MM.1S (cell line): Measurements from ENCODE around the gene BCL11A.

Source experiments
- DNase-seq: peaks from one replicate; pipeline ENCODE4 v3.0.0-alpha.2; 2015
- H2AFZ ChIP-seq: fragments of 300-600 bp; sonication (generic); 2 replicates; pipeline ENCODE4 v1.6.0; 2016; ENCODE audit warnings: antibody characterized with exemption, low read length
- H3F3A ChIP-seq: fragments of 300-600 bp; sonication (generic); 2 replicates; pipeline ENCODE4 v1.6.1; 2016; ENCODE audit warnings: mild to moderate bottlenecking, antibody characterized with exemption, low read length, moderate library complexity, mixed read lengths; ENCODE audit not compliant: insufficient read depth
- H3K27ac ChIP-seq: fragments of 300-600 bp; sonication (generic); 2 replicates; pipeline ENCODE4 v1.5.1; 2016; ENCODE audit warnings: mild to moderate bottlenecking, low read length
- H3K27me3 ChIP-seq: fragments of 300-600 bp; sonication (generic); replicated peaks from 2 replicates; pipeline ENCODE4 v1.6.0; 2016; ENCODE audit warnings: low read length; ENCODE audit not compliant: insufficient read depth
- H3K36me3 ChIP-seq: fragments of 300-600 bp; sonication (generic); replicated peaks from 2 replicates; pipeline ENCODE4 v1.6.1; 2016; ENCODE audit warnings: mild to moderate bottlenecking, low read length, mixed read lengths; ENCODE audit not compliant: insufficient read depth
- H3K4me1 ChIP-seq: fragments of 300-600 bp; sonication (generic); 2 replicates; pipeline ENCODE4 v1.6.1; 2016; ENCODE audit warnings: low read length, mixed read lengths
- H3K4me2 ChIP-seq: fragments of 300-600 bp; sonication (generic); 2 replicates; pipeline ENCODE4 v1.6.0; 2016; ENCODE audit warnings: low read depth, low read length
- H3K4me3 ChIP-seq: fragments of 300-600 bp; sonication (generic); 2 replicates; pipeline ENCODE4 v1.5.1; 2016; ENCODE audit warnings: low read length, mixed read lengths
- H3K79me2 ChIP-seq: fragments of 300-600 bp; sonication (generic); 2 replicates; pipeline ENCODE4 v1.6.1; 2016; ENCODE audit warnings: mixed run types, low read length, mixed read lengths
- H3K9ac ChIP-seq: fragments of 300-600 bp; sonication (generic); 2 replicates; pipeline ENCODE4 v1.6.1; 2016; ENCODE audit warnings: low read length, mixed read lengths
- H3K9me2 ChIP-seq: fragments of 300-600 bp; sonication (generic); replicated peaks from 2 replicates; pipeline ENCODE4 v1.6.1; 2016; ENCODE audit warnings: mild to moderate bottlenecking, low read length, mixed read lengths; ENCODE audit not compliant: insufficient read depth
- H3K9me3 ChIP-seq: fragments of 300-600 bp; sonication (generic); replicated peaks from 2 replicates; pipeline ENCODE4 v1.6.1; 2016; ENCODE audit warnings: mild to moderate bottlenecking, low read length, mixed read lengths; ENCODE audit not compliant: insufficient read depth
- H4K20me1 ChIP-seq: fragments of 300-600 bp; sonication (generic); 2 replicates; pipeline ENCODE4 v1.6.1; 2016; ENCODE audit warnings: mild to moderate bottlenecking, low read length, moderate library complexity, mixed read lengths; ENCODE audit not compliant: insufficient read depth
- EZH2 ChIP-seq: fragments of 300-600 bp; sonication (generic); optimal IDR thresholded peaks from 2 replicates; pipeline ENCODE3; 2017; ENCODE audit warnings: low read depth, mild to moderate bottlenecking, antibody characterized with exemption, low read length, mixed read lengths
- EZH2phosphoT487 ChIP-seq: fragments of 300-600 bp; sonication (generic); IDR thresholded peaks from 2 replicates; pipeline ENCODE4 v1.6.1; 2018; ENCODE audit warnings: antibody characterized with exemption, low read length
- TF ChIP-seq, protein P1 (sequence below): fragments of 300-600 bp; sonication (generic); IDR thresholded peaks from 2 replicates; pipeline ENCODE4 v1.5.1; 2016; ENCODE audit warnings: antibody characterized with exemption, low read length, mixed read lengths

Gene BCL11A

DNA sequence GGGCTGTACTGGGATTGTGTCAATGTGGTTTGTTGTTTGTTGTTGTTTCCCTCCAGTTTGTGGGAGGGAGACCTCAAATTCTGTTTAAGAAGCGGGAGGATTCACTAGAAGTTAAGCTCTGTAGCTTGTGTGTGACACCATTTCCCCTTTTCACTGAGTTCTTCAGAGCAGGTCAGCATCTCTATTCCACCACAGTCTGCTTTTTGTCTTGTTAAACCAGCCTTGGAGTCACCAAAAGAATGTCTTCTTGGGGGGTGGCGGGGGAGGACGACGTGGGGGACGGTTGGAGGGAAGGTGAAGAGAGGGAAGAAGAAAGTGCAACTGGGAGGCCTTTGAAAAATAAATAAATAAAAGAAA, 2.3 kb upstream of the BCL11A start:
- Histone ChIP-seq H4K20me1 (no peaks in the 10 kb centered on the region), H3K36me3 (no peaks in the 10 kb centered on the region), H3K4me1 (peaks cover 5% of the 10 kb centered on the region; the same call in 1 of the 2 replicates), H3K9me3 (no peaks in the 10 kb centered on the region), H3K4me3 (peak overlapping the region; percentile 91), H3K27ac (peak overlapping the region; percentile 65), H3K9ac (peak overlapping the region; percentile 66), H3F3A (peaks cover 38% of the 10 kb centered on the region), H3K9me2 (no peaks in the 10 kb centered on the region), H3K4me2 (peak overlapping the region; percentile 95), H3K79me2 (no peaks in the 10 kb centered on the region), H3K27me3 (peaks cover 12% of the 10 kb centered on the region; the same call in 1 of the 2 replicates), H2AFZ (peak overlapping the region; percentile 89)
- no peak for DNase-seq
- no peak for TF ChIP-seq EZH2
- TF ChIP-seq, protein P1, sequence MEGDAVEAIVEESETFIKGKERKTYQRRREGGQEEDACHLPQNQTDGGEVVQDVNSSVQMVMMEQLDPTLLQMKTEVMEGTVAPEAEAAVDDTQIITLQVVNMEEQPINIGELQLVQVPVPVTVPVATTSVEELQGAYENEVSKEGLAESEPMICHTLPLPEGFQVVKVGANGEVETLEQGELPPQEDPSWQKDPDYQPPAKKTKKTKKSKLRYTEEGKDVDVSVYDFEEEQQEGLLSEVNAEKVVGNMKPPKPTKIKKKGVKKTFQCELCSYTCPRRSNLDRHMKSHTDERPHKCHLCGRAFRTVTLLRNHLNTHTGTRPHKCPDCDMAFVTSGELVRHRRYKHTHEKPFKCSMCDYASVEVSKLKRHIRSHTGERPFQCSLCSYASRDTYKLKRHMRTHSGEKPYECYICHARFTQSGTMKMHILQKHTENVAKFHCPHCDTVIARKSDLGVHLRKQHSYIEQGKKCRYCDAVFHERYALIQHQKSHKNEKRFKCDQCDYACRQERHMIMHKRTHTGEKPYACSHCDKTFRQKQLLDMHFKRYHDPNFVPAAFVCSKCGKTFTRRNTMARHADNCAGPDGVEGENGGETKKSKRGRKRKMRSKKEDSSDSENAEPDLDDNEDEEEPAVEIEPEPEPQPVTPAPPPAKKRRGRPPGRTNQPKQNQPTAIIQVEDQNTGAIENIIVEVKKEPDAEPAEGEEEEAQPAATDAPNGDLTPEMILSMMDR = no peak
- no peak for TF ChIP-seq EZH2phosphoT487

DNA sequence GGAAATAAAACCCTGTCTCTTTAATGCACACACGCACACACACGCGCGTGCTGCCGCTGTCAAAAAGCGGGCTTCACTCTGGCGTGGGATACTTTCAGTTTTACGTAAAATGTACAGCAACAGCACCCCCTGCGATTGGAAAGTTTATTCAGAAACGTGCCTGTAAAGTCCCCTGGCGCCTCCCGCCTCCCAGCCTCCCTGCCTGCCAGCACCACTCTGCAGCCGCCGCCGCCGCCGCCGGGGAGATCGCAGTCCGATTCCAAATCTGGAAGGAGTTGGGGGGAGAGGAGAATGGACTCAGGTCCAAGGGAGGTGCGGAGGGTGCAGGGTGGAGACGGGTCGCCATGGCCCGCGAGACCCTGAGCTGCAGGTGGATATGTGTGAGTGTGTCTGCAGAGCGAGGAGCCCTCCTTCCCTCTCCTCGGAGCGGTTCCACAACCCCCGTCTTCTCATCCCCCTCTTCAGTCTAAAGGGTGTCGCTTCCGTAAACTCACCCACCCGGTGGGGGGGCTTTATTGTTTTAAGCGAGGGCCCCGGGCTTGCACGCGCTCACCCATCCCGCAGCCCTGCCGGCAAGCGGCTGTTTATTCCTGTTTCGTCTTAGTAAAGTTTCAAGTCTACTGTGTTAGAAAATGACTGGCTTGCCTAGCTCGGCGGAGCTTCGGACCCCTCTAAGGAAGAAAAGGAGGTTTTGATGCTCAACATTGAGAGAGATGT, 1.8 kb upstream of the BCL11A start:
- H3K27ac ChIP-seq = peak overlapping the region; percentile 65
- H3K27me3 ChIP-seq = peaks cover 12% of the 10 kb centered on the region; the same call in 1 of the 2 replicates
- peaks cover 5% of the 10 kb centered on the region; the same call in 1 of the 2 replicates for H3K4me1 ChIP-seq

DNA sequence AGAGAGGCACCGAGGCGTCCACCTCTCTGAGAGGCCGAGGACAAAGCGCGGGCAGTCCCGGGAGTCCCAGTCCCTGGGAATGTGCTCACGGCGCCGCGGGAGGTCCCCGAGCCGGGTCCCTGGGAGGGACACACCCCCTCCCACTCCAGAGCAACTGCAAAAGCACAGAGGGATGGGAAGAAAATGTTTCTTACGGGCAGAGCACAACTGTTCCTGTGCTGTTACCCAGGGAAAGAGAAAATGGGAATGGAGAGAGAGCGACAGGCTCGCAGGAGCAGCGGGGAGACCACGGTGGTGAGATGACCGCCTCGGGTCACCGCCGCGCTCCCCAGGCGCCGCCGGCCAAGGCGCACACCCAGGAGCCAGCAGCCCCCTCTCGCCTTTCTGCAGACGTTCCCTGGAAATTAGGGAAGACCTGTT, 1.2 kb upstream of the BCL11A start:
- peak overlapping the region; percentile 91 for H3K4me3 ChIP-seq
- H3K36me3 ChIP-seq = no peaks in the 10 kb centered on the region
- peaks cover 6% of the 10 kb centered on the region; the same call in 1 of the 2 replicates for H3K27me3 ChIP-seq
- no peak for DNase-seq
- peak overlapping the region; percentile 95 for H3K4me2 ChIP-seq
- peaks cover 38% of the 10 kb centered on the region for H3F3A ChIP-seq
- H4K20me1 ChIP-seq = no peaks in the 10 kb centered on the region
- no peaks in the 10 kb centered on the region for H3K79me2 ChIP-seq
- peak overlapping the region; percentile 66 for H3K9ac ChIP-seq
- H3K9me3 ChIP-seq = no peaks in the 10 kb centered on the region
- H3K9me2 ChIP-seq = no peaks in the 10 kb centered on the region
- H3K27ac ChIP-seq = peak overlapping the region; percentile 65; the same call in 1 of the 2 replicates
- peaks cover 5% of the 10 kb centered on the region; the same call in 1 of the 2 replicates for H3K4me1 ChIP-seq
- H2AFZ ChIP-seq = peak overlapping the region; percentile 89
- TF ChIP-seq EZH2phosphoT487 = no peak
- TF ChIP-seq, protein P1 = no peak
- no peak for TF ChIP-seq EZH2

More for the DNA sequence above, 1.8 kb upstream of the BCL11A start:
- Histone ChIP-seq H3K4me2 (peak overlapping the region; percentile 95), H2AFZ (peak overlapping the region; percentile 89), H4K20me1 (no peaks in the 10 kb centered on the region), H3K9ac (peak overlapping the region; percentile 66), H3K9me3 (no peaks in the 10 kb centered on the region), H3K79me2 (no peaks in the 10 kb centered on the region), H3K4me3 (peak overlapping the region; percentile 91), H3F3A (peaks cover 38% of the 10 kb centered on the region), H3K36me3 (no peaks in the 10 kb centered on the region), H3K9me2 (no peaks in the 10 kb centered on the region)
- no peak for TF ChIP-seq EZH2phosphoT487
- TF ChIP-seq, protein P1 = peak; percentile 44
- DNase-seq = peak; percentile 92
